Measurements from ENCODE around the gene PEX3. TPM values are rescaled to one million over a fixed set of nuclear protein-coding genes. Genes with fewer than 3 reads are reported as not detected.

PEX3 gene
- total RNA-seq, 1 experiment from 2014 or later, result 16.0 TPM

- BruUV-seq (replicated peaks), result no TSS peak
- CTCF ChIA-PET, result interaction anchor here (1.2 kb wide), 1 partner anchor 951 kb away, joined by 6 read pairs; no protein-coding TSS in a partner anchor
- no peaks in the 10 kb centered on the region for H3K9me3 Mint-ChIP-seq (ENCODE audit: low read depth, unreplicated experiment)
- intact Hi-C loops (cut with micrococcal nuclease; ENCODE audit: unreplicated experiment), result loop anchor here (5.0 to 10.0 kb wide), 4 partner anchors 194 to 954 kb away; partner anchors contain the start of gene HIVEP2
- no peak overlapping the region for H3K27ac Mint-ChIP-seq (ENCODE audit: unreplicated experiment)
- no peak for TF ChIP-seq CTCF (IDR thresholded peaks at IDR 0.05; ENCODE audit: unreplicated experiment)
- no peaks in the 10 kb centered on the region for H3K27me3 Mint-ChIP-seq (ENCODE audit: unreplicated experiment)
- no peak overlapping the region for H3K4me3 Mint-ChIP-seq (ENCODE audit: low read depth, unreplicated experiment)
- no peak for DNase-seq
- no peaks in the 10 kb centered on the region for H3K36me3 Mint-ChIP-seq (ENCODE audit: insufficient read depth, unreplicated experiment)
- no peaks in the 10 kb centered on the region for H3K4me1 Mint-ChIP-seq (ENCODE audit: low read depth, unreplicated experiment)
Measured at GRCh38 chr6:143426026-143426425, 24.6 kb upstream of the PEX3 start.

- BruUV-seq (replicated peaks), result no TSS peak
- intact Hi-C loops (cut with micrococcal nuclease; ENCODE audit: unreplicated experiment), result loop anchor here (5.0 to 10.0 kb wide), 4 partner anchors 195 to 955 kb away; partner anchors contain the start of gene HIVEP2
- DNase-seq, result peak; percentile 66
- no peaks in the 10 kb centered on the region for H3K4me1 Mint-ChIP-seq (ENCODE audit: low read depth, unreplicated experiment)
- no peak overlapping the region for H3K4me3 Mint-ChIP-seq (ENCODE audit: low read depth, unreplicated experiment)
- CTCF ChIA-PET, result interaction anchor here (0.6 to 1.3 kb wide), 4 partner anchors 194 to 953 kb away, joined by 3 to 12 read pairs (median 4); no protein-coding TSS in a partner anchor
- no peak overlapping the region for H3K27ac Mint-ChIP-seq (ENCODE audit: unreplicated experiment)
- H3K9me3 Mint-ChIP-seq (ENCODE audit: low read depth, unreplicated experiment), result no peaks in the 10 kb centered on the region
- no peaks in the 10 kb centered on the region for H3K36me3 Mint-ChIP-seq (ENCODE audit: insufficient read depth, unreplicated experiment)
- H3K27me3 Mint-ChIP-seq (ENCODE audit: unreplicated experiment), result no peaks in the 10 kb centered on the region
- TF ChIP-seq CTCF (IDR thresholded peaks at IDR 0.05; ENCODE audit: unreplicated experiment), result peak; percentile 81
Measured at GRCh38 chr6:143427109-143427817, 23.3 kb upstream of the PEX3 start.

GRCh38 chr6:143429970-143430369 lies 20.6 kb upstream of the PEX3 start:
- CTCF ChIA-PET, result no interaction called here
- no TSS peak for BruUV-seq (replicated peaks)
- DNase-seq, result no peak
- Mint-ChIP-seq H3K27ac (ENCODE audit: unreplicated experiment) (no peak overlapping the region), H3K36me3 (ENCODE audit: insufficient read depth, unreplicated experiment) (no peaks in the 10 kb centered on the region), H3K4me3 (ENCODE audit: low read depth, unreplicated experiment) (no peak overlapping the region), H3K9me3 (ENCODE audit: low read depth, unreplicated experiment) (no peaks in the 10 kb centered on the region), H3K4me1 (ENCODE audit: low read depth, unreplicated experiment) (no peaks in the 10 kb centered on the region), H3K27me3 (ENCODE audit: unreplicated experiment) (no peaks in the 10 kb centered on the region)
- TF ChIP-seq CTCF (IDR thresholded peaks at IDR 0.05; ENCODE audit: unreplicated experiment), result no peak
- intact Hi-C loops (cut with micrococcal nuclease; ENCODE audit: unreplicated experiment), result loop anchor here (5.0 to 10.0 kb wide), 4 partner anchors 198 to 958 kb away; partner anchors contain the start of gene HIVEP2

- no peak overlapping the region for H3K27ac Mint-ChIP-seq (ENCODE audit: unreplicated experiment)
- intact Hi-C loops (cut with micrococcal nuclease; ENCODE audit: unreplicated experiment), result no loop called here
- no peak for TF ChIP-seq CTCF (IDR thresholded peaks at IDR 0.05; ENCODE audit: unreplicated experiment)
- H3K36me3 Mint-ChIP-seq (ENCODE audit: insufficient read depth, unreplicated experiment), result no peaks in the 10 kb centered on the region
- CTCF ChIA-PET, result no interaction called here
- no peak overlapping the region for H3K4me3 Mint-ChIP-seq (ENCODE audit: low read depth, unreplicated experiment)
- no peaks in the 10 kb centered on the region for H3K9me3 Mint-ChIP-seq (ENCODE audit: low read depth, unreplicated experiment)
- no peaks in the 10 kb centered on the region for H3K27me3 Mint-ChIP-seq (ENCODE audit: unreplicated experiment)
- no TSS peak for BruUV-seq (replicated peaks)
- no peaks in the 10 kb centered on the region for H3K4me1 Mint-ChIP-seq (ENCODE audit: low read depth, unreplicated experiment)
- no peak for DNase-seq
Measured at GRCh38 chr6:143431226-143431625, 19.4 kb upstream of the PEX3 start.

Data from Calu3 (cell line).